AG04450 (cell line): ENCODE measurements around the gene WNT3. TPM values are rescaled to one million over a fixed set of nuclear protein-coding genes. Genes with fewer than 3 reads are reported as not detected.
"Not testable (repeated sequence)": the region's sequence is repeated elsewhere in the genome, so short reads cannot be mapped to it uniquely, and the experiment has no call there.

ENCODE experiments used
- CTCF ChIA-PET: fragments of 300-600, 350-600 bp; formaldehyde crosslinking; extraction: SDS; loops from one replicate; lab custom pipeline; 2022; ENCODE audit warnings: antibody characterized with exemption, inconsistent platforms; lab: Charles Lee
- POLR2A ChIA-PET: fragments of 350-600 bp; formaldehyde crosslinking; extraction: SDS; loops from one replicate; lab custom pipeline; 2021; ENCODE audit warnings: antibody characterized with exemption, inconsistent platforms; lab: Yijun Ruan, JAX
- DNase-seq: peaks from one replicate; pipeline ENCODE4 v3.0.0-alpha.2; 2011; ENCODE audit warnings: low read depth, low spot score
- H3K27ac ChIP-seq: one replicate; pipeline ENCODE4 v1.5.1; 2012; ENCODE audit warnings: low read depth, low read length, control low read depth
- H3K27me3 ChIP-seq: one replicate; pipeline ENCODE4 v1.6.0; 2012; ENCODE audit warnings: low read length; ENCODE audit not compliant: control insufficient read depth, insufficient read depth
- H3K4me3 ChIP-seq: 2 replicates; pipeline ENCODE4 v1.5.1; 2011; ENCODE audit warnings: mild to moderate bottlenecking, low read depth, low read length, control low read depth
- H3K9me3 ChIP-seq: 2 replicates; pipeline ENCODE4 v1.5.1; 2012; ENCODE audit warnings: low read length; ENCODE audit not compliant: control insufficient read depth, insufficient read depth
- polyA plus RNA-seq: library from polyadenylated mRNA; depleted of rRNA; stranded (reverse); fragments of >200 nt; gene quantifications from 2 replicates; pipeline ENCODE4 v1.2.3, GENCODE V29; 2011
- TF ChIP-seq, protein P1 (sequence below): IDR thresholded peaks from 2 replicates; pipeline ENCODE4 v1.5.1; 2011; ENCODE audit warnings: low read depth, low read length, control low read depth, inconsistent platforms

Gene WNT3
- polyA plus RNA-seq, 1 experiment = 1.4 TPM

DNA sequence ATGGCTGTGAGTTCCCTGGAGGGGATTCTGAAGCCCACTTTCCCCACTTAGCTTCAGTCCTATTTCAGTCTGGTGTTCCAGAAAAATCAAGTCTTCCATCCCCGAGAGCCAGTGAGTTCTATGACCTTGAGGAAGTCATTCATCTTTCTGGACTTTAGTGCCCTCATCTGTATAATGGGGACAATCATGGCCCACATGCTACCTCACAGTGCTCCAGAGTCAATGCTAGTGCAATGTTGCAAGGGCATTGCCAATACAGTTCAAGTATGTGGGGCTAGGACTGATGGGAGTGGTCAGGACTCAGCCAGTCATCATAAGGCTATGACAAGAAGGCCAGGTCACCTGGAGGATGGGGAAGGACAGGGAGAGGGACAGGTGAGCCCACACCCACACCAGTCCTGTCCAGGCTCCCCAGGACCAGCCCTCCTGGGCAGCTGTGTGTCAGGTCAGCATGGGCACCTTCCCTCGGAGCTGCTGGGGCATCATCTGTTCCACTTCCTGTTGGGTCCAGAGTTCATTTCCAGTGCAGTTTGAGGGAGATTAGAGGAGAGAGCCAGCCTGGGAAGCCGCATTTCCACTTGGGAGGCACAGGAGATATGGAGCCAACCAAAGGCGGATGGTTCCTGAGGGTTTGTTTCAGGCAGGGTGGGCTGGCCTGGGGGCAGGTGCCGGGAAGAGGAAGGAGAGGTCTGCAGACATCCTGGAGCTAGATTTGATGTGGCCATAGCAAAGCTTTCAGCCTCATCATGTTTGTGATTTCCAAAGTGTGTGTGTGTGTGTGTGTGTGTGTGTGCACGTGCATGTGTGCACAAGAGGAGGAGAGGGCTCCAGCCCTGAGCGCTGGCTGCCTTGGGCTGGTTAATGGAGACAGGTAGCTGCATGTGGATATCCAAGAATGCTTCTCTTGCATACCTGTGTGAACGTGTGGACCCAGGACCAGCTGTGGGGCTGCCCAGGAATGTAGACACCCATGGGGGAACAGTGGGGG, 29.0 kb upstream of the WNT3 start:
- peaks cover 61% of the 10 kb centered on the region for H3K27me3 ChIP-seq
- no peak overlapping the region for H3K27ac ChIP-seq
- TF ChIP-seq, protein P1, sequence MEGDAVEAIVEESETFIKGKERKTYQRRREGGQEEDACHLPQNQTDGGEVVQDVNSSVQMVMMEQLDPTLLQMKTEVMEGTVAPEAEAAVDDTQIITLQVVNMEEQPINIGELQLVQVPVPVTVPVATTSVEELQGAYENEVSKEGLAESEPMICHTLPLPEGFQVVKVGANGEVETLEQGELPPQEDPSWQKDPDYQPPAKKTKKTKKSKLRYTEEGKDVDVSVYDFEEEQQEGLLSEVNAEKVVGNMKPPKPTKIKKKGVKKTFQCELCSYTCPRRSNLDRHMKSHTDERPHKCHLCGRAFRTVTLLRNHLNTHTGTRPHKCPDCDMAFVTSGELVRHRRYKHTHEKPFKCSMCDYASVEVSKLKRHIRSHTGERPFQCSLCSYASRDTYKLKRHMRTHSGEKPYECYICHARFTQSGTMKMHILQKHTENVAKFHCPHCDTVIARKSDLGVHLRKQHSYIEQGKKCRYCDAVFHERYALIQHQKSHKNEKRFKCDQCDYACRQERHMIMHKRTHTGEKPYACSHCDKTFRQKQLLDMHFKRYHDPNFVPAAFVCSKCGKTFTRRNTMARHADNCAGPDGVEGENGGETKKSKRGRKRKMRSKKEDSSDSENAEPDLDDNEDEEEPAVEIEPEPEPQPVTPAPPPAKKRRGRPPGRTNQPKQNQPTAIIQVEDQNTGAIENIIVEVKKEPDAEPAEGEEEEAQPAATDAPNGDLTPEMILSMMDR = no peak
- H3K4me3 ChIP-seq = no peak overlapping the region
- H3K9me3 ChIP-seq = peaks cover 10% of the 10 kb centered on the region
- CTCF ChIA-PET = no interaction called here
- DNase-seq = no peak
- POLR2A ChIA-PET = no interaction called here

DNA sequence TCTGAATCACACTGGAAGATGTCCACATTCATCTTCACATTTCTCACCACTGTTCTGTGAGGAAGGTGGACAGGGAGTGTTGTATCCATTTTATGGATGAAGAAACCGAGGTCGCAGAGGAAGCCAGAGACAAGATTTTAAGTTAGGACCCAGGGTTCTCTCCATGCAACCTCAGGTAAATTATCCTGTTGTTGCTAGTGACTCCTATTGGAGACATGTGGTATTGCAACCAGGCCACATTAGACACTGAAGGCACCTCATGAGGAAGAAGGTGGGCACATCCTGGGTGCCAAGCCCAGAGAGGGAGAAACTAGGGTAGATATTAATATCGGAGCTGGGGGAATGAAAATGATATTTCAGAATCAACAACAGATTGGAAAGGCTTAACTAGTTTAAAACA, 24.3 kb upstream of the WNT3 start:
- TF ChIP-seq, protein P1 = peak; percentile 54
- H3K9me3 ChIP-seq = peaks cover 7% of the 10 kb centered on the region
- H3K27ac ChIP-seq = no peak overlapping the region
- CTCF ChIA-PET = interaction anchor here (0.7 to 2.5 kb wide), 10 partner anchors 10 to 159 kb away, joined by 3 to 20 read pairs (median 6); no protein-coding TSS in a partner anchor
- H3K4me3 ChIP-seq = no peak overlapping the region
- DNase-seq = no peak
- POLR2A ChIA-PET = no interaction called here
- peaks cover 30% of the 10 kb centered on the region for H3K27me3 ChIP-seq

DNA sequence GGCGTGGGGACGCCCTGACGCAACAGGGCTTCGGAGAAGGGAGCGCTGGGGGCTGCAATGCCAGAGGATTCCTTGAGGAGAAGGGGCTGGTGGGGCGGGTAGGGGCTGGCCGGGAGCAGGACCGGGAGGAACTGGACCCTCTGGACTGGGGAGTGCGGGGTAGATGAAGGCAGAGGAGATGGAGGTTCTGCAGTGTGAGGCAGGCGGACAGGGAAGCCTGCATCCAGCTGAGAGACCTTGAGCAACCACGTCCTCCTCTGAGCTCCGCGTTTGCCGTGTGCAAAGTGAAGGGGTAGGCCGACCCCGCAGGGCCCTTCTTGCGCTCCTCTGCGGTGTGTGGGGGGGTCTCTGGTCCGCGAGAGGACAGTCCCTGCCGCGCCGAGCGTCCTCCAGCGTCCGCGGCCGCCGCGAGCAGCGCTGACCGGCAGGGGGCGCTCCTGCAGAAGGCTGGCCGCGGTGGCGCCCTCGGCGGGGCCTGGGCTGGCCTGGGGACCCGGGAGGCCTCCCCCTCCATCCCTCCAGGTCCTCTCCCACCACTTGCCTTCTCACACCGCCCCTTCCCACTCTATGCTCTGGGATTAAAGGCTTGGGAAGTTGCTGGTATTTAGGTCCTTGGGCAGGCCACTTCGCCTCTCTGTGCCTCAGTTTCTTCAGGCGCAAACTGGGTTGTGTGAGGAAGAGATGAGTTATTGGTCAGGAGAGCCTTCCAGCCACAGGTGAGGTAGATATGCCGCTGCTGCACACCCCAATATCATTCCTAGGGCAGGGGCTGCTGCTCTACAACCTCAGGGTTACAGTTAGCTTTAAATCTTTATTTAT, 23.3 kb upstream of the WNT3 start:
- TF ChIP-seq, protein P1 = peak; percentile 53
- Histone ChIP-seq H3K27ac (no peak overlapping the region), H3K27me3 (peaks cover 34% of the 10 kb centered on the region), H3K4me3 (no peak overlapping the region), H3K9me3 (peaks cover 7% of the 10 kb centered on the region)
- POLR2A ChIA-PET = interaction anchor here (0.6 kb wide), 1 partner anchor 275 kb away, joined by 8 read pairs; no protein-coding TSS in a partner anchor
- no peak for DNase-seq
- CTCF ChIA-PET = interaction anchor here (0.6 to 2.5 kb wide), 9 partner anchors 9 to 158 kb away, joined by 3 to 20 read pairs (median 6); no protein-coding TSS in a partner anchor

DNA sequence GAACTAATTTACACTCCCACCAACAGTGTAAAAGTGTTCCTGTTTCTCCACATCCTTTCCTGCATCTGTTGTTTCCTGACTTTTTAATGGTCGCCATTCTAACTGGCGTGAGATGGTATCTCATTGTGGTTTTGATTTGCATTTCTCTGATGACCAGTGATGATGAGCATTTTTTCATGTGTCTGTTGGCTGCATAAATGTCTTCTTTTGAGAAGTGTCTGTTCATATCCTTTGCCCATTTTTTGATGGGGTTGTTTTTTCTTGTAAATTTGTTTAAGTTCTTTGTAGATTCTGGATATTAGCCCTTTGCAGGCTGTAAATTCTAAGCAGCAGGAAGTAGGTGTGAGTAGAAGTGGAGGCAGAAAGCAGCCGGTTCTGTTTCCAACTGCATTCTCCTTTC, 22.1 kb upstream of the WNT3 start:
- H3K27me3 ChIP-seq = peaks cover 26% of the 10 kb centered on the region
- H3K27ac ChIP-seq, H3K4me3 ChIP-seq, POLR2A ChIA-PET, H3K9me3 ChIP-seq, DNase-seq: not testable (repeated sequence)
- CTCF ChIA-PET = interaction anchor here (1.1 to 2.5 kb wide), 3 partner anchors 8 to 114 kb away, joined by 3 to 14 read pairs (median 5); no protein-coding TSS in a partner anchor

DNA sequence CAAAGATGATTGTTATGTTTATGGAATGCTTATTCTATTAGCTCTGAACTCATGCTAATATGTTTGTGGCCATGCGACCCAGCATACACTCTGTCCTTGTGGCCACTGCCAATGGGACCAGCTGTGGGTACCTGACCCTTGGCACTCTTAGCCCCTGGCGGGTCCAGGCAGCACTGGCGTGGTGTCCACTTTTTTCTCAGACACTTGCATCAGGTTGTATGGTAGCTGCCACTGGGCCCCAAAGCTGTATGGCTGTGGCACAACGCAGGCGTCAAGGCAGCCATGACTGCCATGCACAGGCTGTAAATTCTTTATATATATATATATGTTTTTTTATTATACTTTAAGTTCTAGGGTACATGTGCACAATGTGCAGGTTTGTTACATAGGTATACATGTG, 20.7 kb upstream of the WNT3 start:
- Histone ChIP-seq H3K27ac (no peak overlapping the region), H3K4me3 (no peak overlapping the region), H3K9me3 (peaks cover 7% of the 10 kb centered on the region), H3K27me3 (peaks cover 23% of the 10 kb centered on the region)
- ChIA-PET CTCF (no interaction called here), POLR2A (no interaction called here)
- TF ChIP-seq, protein P1 = no peak
- DNase-seq = no peak
